GM06990 (cell line): ENCODE measurements around the gene PGF.

Source experiments
- DNase-seq: peaks from one replicate; pipeline ENCODE4 v3.0.0-alpha.2; 2011; ENCODE audit not compliant: insufficient read length; ENCODE audit errors: extremely low read depth
- H3K27me3 ChIP-seq: replicated peaks from 2 replicates; pipeline ENCODE4 v1.6.0; 2011; ENCODE audit warnings: low read length; ENCODE audit not compliant: control insufficient read depth, insufficient read depth
- H3K36me3 ChIP-seq: 2 replicates; pipeline ENCODE4 v1.5.1; 2011; ENCODE audit warnings: low read length; ENCODE audit not compliant: control insufficient read depth, insufficient read depth
- H3K4me3 ChIP-seq: replicated peaks from 2 replicates; pipeline ENCODE4 v1.5.1; 2011; ENCODE audit warnings: low read depth, mild to moderate bottlenecking, control low read depth, low read length
- CTCF ChIP-seq: IDR thresholded peaks from 2 replicates; pipeline ENCODE4 v1.5.1; 2011; ENCODE audit warnings: low read length, control low read depth, mild to moderate bottlenecking, inconsistent platforms; ENCODE audit not compliant: insufficient read depth, poor library complexity, severe bottlenecking

Gene PGF

GRCh38 chr14:74919421-74920165 is 35.8 kb downstream of the PGF start:
- no peaks in the 10 kb centered on the region for H3K27me3 ChIP-seq
- TF ChIP-seq CTCF, result no peak
- H3K4me3 ChIP-seq, result no peak overlapping the region
- DNase-seq, result no peak
- peaks cover 3% of the 10 kb centered on the region for H3K36me3 ChIP-seq

- Histone ChIP-seq H3K36me3 (peaks cover 3% of the 10 kb centered on the region), H3K4me3 (no peak overlapping the region), H3K27me3 (no peaks in the 10 kb centered on the region)
- DNase-seq, result no peak
- TF ChIP-seq CTCF, result no peak
These were observed 37.0 kb downstream of the PGF start for GRCh38 chr14:74918380-74918779.

- no peaks in the 10 kb centered on the region for H3K27me3 ChIP-seq
- peaks cover 3% of the 10 kb centered on the region for H3K36me3 ChIP-seq
- DNase-seq, result no peak
- TF ChIP-seq CTCF, result no peak
- no peak overlapping the region for H3K4me3 ChIP-seq
These were observed 37.7 kb downstream of the PGF start for GRCh38 chr14:74917646-74918081.

- Histone ChIP-seq H3K27me3 (no peaks in the 10 kb centered on the region), H3K36me3 (peaks cover 3% of the 10 kb centered on the region), H3K4me3 (no peak overlapping the region)
- TF ChIP-seq CTCF, result no peak
- no peak for DNase-seq
These were observed 38.2 kb downstream of the PGF start for GRCh38 chr14:74917178-74917543.

- Histone ChIP-seq H3K36me3 (peaks cover 3% of the 10 kb centered on the region), H3K4me3 (no peak overlapping the region), H3K27me3 (no peaks in the 10 kb centered on the region)
- TF ChIP-seq CTCF, result no peak
- DNase-seq, result no peak
These were observed 39.6 kb downstream of the PGF start for GRCh38 chr14:74915826-74916225.

- Histone ChIP-seq H3K4me3 (no peak overlapping the region), H3K27me3 (no peaks in the 10 kb centered on the region), H3K36me3 (peaks cover 3% of the 10 kb centered on the region)
- TF ChIP-seq CTCF, result no peak
- DNase-seq, result no peak
These were observed 40.0 kb downstream of the PGF start for GRCh38 chr14:74915426-74915825.
